ENCODE measurements around the gene AP2A2.
"Not testable (repeated sequence)": the region's sequence is repeated elsewhere in the genome, so short reads cannot be mapped to it uniquely, and the experiment has no call there.

AP2A2 gene

DNA sequence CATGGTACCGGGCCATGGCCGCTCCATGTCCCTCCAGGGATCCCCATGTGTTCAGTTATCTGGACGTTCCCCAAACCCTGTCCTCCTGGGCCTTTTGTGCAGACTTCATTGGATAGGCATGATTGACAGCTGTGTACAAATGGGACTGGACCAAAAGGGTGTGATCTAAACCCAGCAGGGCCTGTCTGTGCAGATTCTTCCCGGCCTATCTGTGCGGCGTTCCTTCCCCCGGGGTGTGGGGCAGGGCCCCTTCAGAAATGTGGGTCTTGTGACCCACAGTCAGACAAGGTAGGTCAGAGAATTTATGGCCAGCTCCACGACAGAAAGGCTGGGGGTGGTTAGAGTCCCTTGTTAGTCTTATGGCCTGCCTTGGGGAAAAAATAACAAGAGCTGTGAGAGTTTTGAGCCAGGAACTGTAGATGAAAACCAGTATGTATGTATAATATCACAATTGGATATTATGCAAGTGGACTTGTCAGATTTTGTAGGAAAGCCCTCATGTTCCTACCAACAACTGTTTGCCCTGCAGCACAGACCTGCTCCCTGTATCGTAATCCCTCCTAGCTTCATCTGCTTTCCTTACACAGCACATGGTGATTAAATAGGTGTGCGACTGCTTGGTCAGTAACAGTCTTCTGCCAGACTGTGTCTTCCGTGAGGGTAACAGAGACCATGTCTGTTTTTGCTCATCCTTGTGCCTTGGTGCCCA lies 31.7 kb downstream of the AP2A2 start:
- no peak for DNase-seq

DNA sequence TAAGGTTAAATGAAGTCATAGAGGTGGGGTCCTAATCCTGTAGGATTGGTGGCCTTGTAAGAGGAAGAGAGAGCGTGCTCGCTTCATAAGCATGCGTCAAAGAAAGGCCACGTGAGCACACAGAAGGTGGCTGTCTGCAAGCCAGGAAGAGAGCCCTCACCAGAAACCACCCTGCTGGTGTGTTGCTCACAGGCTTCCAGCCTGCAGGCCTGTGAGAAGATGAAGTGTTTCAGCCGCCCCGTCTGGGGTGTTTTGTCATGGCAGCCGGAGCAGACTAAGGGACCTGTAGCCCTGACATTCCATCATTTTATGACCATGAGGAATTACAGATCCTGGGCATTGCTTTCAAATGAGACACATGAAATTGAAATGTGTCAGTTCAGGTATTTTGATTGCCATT lies 32.4 kb downstream of the AP2A2 start:
- DNase-seq: no peak

DNA sequence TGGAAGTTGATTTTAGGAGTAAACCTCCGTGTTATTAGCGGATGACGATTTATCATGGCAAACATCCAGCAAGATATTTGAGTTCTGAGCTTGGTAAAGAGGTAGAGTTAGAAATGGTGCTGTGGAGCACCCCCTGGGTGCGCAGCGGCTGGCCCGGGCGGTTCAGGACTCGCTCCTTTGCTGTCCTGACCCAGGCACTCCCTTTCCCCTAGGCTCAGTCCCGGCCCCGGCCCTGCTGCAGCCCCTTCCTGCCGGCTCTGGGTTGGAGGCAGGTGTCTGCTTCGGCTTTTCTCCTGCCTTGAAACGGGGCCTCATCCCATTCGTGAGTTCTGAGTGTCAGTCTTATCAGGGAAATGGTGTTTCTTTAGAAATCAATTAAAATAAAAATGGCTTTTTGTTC lies 33.4 kb downstream of the AP2A2 start:
- no peak for DNase-seq

DNA sequence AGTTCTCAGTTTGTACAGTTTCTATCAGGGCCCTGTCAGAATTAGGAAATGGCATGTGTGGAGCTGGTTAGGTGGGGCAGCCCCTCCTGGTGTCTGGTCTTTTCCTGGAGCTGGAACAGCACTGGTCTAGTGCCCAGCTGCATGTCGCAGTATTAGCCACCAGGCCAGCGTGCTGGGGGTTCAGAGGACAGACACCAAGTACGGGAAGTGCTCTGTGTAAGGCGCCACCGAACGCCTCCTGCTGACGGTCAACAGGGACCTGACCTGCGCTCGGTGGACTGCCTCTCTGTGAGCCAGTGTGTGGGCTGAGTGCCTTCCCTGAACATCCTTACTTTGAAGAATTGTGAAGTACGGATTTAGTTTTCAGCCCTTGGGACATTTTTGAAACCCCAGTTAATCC lies 33.9 kb downstream of the AP2A2 start:
- no peak for DNase-seq

DNA sequence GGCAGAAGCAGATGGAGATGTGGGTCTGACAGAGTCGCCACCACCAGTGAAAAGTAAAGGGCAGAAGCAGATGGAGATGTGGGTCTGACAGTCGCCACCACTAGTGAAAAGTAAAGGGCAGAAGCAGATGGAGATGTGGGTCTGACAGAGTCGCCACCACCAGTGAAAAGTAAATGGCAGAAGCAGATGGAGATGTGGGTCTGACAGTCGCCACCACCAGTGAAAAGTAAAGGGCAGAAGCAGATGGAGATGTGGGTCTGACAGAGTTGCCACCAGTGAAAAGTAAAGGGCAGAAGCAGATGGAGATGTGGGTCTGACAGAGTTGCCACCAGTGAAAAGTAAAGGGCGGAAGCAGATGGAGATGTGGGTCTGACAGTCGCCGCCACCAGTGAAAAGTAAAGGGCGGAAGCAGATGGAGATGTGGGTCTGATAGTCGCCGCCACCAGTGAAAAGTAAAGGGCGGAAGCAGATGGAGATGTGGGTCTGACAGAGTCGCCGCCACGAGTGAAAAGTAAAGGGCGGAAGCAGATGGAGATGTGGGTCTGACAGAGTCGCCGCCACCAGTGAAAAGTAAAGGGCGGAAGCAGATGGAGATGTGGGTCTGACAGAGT lies 35.7 kb downstream of the AP2A2 start:
- DNase-seq: not testable (repeated sequence)

DNA sequence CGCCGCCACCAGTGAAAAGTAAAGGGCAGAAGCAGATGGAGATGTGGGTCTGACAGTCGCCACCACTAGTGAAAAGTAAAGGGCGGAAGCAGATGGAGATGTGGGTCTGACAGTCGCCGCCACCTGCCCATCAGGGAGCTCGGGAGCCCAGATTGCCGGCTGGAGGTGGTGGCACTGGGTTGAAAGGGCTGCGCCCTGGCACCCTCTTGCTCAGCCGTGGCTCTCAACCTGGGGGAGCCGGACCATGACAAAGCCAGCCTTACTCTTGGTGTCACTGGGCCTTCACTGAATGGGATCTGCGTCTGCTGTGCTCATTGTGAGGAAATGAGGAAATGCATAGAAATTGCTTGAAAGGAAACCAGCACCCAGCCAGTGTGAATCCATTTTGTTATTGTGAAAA lies 36.3 kb downstream of the AP2A2 start:
- DNase-seq: no peak

DNA sequence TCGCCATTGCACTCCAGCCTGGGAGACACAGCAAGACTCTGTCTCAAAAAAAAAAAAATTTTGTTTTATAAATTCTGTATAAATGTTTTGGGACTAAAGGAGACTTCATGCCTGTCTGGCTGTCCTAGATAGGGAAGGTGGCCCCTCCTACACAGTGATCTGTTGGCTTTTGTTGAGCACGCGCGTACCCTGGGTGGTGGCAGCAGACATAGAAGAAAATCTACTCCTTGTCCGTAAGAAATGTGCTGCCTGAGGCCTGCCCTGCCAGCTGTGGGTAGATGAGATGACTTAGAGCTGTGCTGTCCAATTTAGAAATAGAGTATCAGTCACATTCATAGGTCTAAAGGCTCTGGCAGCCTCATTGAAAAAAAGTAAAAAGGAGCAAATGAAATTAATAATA lies 37.0 kb downstream of the AP2A2 start:
- no peak for DNase-seq

DNA sequence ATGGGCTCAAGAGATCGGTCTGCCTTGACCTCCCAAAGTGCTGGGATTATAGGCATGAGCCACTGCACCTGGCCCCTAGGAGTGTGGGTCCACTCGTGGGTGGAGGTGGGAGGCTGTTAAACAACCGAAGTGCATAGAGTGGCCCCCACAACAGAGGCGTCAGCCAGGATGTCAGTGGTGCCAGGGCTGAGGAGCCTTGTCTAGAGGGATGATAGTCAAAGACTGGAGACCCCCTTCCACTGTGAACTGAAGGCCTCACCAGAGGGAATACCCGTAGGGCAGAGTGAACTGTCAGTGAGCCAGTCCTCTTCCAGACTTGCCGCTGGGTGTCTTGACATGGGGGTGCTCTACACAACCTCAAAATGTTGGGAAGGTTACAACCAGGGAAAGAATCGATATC lies 38.2 kb downstream of the AP2A2 start:
- DNase-seq: no peak

DNA sequence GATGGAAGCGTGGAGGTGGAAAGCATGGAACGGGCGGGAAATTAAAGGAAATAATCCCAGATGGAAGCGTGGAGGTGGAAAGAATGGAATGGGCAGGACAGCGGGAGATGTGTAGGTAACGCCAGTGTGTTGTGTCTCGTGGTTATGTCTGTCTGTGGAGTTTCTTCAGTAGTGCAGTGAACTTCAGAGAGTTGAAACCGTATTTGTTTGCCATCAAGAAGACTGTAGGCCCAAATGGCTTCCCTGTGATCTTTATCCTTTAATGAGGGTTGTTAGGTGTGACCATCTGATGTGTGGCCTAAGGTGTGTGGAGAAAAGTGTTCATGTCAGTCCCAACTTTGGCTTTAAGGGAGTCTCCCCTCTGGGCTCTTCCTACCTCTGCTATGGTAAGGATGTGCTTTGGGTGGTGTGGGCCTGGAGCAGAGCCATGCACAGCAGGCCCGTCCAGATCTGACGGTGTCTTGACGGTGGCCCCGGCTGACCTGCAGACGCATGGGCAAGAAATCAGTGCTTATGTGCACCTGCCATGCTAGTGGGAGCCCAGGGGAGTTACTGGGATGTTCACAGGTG lies 39.6 kb downstream of the AP2A2 start:
- no peak for DNase-seq

DNA sequence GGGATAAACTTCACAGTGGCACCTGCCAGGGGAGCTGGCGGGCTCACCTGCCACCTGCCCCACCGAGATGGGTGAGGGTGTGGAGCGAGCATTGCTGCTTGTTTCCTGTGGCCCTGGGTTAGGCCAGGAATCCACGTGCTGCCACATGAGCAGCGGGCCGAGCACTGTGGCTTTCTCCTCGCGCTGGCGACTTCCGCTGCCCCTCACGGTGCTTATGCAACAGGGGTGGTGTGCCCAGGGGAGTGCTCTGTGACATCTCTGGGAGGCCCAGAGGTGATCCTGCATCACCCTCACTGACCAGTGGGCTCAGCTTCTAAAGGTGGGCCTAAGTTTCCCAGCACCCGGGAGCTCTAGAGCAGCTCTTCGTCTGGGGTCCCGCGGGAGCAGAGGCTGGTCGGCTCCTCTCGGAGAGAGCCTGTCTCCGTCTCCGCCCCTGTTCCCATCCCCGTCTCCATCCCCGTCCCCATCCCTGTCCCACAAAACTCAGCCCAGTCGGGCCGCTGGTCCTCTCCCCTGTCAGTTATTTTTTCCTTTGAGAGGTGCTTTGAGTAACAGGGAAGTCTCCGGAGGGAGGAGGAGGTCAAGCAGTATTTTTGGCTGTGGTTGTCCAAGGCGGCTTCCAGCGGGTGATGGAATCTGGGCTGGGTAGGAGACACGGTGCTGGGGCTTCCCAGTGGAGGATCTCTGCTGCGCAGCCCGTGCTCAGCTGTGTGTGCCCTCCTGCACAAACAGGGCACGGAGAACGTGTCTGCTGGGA lies 42.5 kb downstream of the AP2A2 start:
- no peak for DNase-seq

DNA sequence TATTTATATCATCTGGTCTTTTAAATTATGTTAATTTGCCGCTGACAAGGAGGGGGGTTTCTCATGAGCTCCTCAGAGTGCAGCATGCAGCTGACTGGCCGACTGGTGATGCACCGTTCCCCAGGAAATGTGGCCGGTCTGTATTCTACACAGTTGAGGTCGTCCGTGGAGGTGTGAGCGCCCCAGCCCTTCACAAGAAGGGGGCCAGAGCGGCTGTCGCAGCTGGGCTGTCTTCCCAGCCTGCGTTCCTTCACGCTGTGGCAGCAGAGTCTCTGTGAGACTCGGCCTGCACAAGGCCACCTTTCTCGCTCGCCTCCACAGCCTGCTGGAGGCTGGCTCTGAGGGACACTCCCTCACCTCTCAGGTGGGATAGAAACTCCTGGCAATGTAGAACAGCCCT lies 43.2 kb downstream of the AP2A2 start:
- DNase-seq: no peak

DNA sequence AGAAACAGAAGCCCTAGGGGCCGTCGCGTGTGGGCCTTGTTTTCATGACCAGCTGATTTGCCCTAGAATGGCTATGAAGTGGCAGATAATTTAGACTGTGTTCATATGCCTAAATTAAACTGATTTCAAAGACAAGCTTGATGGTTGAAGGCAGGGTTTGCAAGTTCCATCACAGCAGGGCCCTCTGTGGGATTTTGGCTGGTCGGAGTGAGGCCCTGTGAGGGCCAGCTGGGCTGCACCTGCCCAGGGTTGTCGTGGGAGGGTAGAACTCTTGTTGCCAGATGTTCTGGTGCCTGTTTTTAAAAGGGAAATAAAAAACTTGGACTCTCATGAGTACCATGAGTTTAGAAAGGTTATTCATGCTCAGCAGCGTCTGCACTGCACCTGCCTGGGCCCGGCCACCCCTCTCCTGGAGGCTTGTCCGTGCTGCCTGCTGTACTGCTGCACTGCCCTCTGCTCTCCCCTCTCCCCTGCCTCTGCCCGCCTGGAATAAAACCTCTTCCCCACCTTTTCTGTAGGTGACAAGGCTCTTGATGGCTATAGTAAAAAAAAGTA lies 44.1 kb downstream of the AP2A2 start:
- no peak for DNase-seq

DNA sequence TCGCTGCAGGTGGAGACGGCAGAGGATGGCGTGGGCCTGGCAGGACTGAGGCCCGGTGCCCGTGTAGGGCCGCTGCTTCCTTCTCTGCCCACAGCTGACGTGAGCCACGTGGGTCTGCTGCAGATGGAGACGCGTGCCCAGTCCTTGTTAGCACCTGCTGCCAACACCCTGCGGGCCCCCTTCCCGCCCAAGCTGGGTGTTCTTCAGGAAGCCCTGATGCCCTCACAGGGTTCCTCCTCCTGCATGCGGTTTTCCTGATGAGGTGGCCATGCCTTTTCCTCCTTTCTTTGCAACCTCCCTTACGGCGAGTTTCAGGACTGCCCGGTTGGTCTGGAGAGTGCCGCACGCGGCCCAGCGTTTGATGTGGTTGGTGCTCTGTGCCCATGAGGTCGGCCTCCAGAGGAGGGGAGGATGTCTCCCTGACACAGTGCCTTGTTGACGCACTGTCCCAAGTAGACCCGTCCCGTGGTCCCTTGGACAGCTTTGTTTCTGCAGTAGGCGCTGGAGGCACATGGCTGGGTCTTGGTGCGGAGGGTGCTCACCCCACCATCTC lies 44.7 kb downstream of the AP2A2 start:
- no peak for DNase-seq

DNA sequence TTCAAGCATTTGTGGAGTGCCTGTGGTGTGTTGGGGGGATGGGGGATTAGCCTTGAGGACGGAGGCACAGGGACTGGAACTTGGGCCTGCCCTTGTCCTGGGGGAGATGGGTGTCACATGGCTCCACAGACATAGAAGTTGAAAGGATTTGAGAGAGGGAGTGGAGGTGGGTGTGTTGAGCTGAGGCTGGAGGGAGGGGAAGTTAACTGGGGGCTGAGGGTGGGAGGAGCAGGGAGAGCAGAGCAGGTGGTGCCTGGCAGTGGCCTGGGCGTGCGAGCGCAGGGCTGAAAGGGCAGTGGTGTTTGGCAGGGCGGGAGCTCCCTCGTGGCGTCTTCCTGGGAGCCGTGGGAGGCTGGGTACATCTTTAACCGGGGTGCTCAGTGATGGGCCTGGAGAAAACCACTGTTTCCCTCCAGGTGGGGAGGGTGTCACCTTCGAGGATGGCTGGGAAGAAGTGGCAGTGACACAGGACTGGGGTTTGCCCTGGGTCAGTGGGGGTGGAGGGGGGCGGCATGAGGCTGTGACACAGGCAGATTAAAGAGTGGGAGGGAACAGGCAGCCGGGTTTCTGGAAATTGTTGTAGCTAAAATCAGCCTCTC lies 45.5 kb downstream of the AP2A2 start:
- DNase-seq: no peak

DNA sequence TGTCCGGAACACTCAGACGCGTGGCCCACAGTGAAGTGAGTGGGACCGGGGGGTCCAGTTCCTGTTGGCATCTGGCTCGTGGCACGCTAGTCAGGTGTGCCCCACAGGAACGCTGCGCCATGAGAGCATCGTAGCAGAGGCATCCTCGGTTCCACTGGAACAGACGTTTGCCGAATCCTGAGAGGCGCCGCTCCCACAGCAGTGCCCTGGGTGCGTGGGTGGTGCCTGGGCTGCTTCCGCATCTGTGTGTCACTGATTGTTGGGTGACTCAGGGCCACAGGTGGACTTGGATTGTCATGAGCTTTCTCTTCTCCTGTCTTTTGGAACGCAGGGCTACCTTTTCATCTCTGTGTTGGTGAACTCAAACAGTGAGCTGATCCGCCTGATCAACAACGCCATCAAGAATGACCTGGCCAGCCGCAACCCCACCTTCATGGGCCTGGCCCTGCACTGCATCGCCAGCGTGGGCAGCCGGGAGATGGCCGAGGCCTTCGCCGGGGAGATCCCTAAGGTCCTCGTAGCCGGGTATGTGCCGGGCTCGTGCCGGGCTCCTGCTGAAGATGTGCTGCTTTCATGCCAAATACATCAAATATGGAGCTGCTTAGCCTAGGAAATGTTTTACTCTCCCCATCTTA lies 46.2 kb downstream of the AP2A2 start:
- DNase-seq: no peak

DNA sequence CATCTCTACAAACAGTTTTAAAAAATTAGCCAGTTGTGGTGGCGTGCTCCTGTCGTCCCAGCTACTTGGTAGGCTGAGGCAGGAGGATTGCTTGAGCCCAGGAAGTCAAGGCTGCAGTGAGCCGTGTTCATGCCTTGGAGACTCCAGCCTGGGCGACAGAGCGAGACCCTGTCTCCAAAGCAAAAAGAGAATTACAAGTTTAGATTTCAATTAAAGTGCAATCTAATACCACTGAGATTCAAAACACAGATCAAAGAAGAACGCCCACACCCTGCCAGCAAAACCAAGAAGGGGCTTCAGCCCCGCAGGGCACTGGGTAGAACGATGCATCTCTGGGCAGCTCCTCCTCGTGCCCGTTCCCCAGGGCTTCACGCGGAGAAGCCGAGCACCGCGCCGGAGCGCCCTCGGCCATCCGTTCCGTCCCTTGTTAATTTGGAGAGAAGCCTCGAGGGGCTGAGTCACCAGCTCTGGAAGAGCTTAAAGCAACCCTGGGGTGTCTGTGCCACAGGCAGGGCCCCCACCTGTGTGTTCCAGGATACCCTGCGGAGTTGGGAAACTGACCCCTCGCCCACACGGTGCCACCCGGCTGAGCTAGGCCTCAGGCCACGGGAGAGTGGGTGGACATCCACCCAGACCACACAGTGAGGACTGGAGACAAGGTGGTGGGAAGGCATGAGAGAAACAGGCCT lies 47.0 kb downstream of the AP2A2 start:
- no peak for DNase-seq

DNA sequence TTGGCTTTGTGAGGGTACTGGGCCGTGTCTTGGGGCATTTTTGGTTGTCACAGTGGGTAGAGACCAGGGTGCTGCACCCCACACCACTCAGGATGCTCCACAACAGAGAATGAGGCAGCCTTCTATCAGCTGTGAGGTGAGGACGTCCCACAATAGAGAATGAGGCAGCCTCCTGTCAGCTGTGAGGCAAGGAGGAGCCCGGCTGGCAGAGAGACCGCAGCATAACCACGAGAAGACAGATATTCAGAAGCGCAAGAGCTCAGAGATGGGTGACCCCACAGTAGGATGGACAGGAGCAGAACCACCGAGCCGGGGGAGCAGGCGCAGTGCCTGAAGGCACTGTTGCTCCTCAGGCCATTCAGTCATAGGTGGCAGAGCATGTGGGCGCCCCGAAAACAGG lies 47.6 kb downstream of the AP2A2 start:
- DNase-seq: no peak

DNA sequence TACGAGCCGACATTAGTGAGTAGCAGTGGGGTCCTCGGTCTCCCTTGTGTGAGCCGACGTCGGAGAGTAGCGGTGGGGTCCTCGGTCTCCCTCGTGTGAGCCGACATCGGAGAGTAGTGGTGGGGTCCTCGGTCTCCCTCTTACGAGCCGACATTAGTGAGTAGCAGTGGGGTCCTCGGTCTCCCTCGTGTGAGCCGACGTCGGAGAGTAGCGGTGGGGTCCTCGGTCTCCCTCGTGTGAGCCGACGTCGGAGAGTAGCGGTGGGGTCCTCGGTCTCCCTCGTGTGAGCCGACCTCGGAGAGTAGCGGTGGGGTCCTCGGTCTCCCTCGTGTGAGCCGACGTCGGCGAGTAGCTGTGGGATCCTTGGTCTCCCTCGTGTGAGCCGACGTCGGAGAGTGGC lies 49.7 kb downstream of the AP2A2 start:
- DNase-seq: not testable (repeated sequence)

DNA sequence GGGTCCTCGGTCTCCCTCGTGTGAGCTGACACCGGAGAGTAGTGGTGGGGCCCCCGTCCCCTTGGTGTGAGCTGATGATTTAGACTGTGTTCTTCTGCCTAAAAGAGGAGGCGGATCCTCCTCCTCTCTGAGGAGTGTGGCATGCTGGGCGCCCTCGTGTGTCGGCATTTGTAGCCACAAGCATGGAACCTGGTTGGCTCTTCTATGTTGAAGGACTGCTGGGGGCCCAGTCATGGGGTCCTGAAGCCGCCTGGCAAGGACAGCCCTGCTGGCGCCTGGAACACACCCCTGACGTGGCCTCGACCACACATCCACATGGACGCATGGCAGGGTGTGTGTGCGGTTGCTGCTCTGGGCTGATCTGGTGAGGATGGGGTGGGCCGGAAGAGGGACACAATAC lies 50.2 kb downstream of the AP2A2 start:
- no peak for DNase-seq

DNA sequence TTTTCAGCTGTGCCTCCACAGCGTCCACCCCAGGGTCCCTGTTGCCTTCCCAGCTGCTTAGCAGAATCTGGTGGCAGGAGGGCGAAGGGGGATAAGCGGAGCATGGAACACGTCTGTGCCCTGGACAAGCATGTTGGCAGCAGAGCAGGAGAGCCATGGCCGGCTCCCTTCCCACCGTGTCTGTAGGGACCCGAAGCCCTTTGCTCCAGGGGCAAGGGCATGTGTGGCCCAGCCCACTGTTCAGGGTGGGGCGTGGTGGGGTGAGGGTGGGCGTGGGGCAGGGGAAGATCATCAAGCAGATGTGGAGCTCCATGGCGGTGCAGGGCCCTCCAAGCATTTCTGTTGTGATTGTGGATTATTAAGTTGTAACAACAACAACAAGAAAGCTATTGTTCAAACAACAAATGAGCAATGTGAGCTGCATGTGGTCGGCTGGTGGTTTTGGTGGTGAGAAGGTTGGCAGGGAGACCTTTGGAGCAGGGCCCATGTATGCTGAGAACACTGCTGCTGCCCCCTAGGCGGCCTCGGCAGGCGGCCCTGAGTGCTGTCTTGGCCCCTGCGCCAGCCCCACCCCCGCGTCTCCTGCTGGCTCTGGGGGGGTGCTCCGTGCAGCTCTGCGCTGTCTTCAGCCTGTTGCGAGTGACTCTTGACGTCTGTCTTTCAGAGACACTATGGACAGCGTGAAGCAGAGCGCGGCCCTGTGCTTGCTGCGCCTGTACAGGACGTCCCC lies 50.9 kb downstream of the AP2A2 start:
- no peak for DNase-seq
